Endothelial cell of umbilical vein (primary cell): ENCODE results near the gene NLGN4Y.

ENCODE experiments used
- CTCF ChIP-seq, 2 donors: IDR thresholded peaks; 1 replicate in 1 of 2; 2 replicates in 1 of 2; pipeline ENCODE4 v1.5.1; 2011; ENCODE audit warnings: low read length in 2 of 2, mild to moderate bottlenecking in 2 of 2, moderate library complexity in 2 of 2, control low read depth in 1 of 2, inconsistent platforms in 1 of 2, low read depth in 1 of 2; ENCODE audit not compliant: insufficient read depth in 1 of 2; ENCODE audit errors: extremely low read depth in 1 of 2
- EZH2 ChIP-seq: IDR thresholded peaks from 2 replicates; pipeline ENCODE4 v1.6.1; 2012; ENCODE audit warnings: borderline replicate concordance, low read depth, mild to moderate bottlenecking, moderate library complexity, low read length, inconsistent platforms; ENCODE audit not compliant: severe bottlenecking
- FOS ChIP-seq: IDR thresholded peaks from 2 replicates; pipeline ENCODE4 v1.6.1; 2011; ENCODE audit warnings: mild to moderate bottlenecking, low read length, moderate library complexity, borderline replicate concordance; ENCODE audit not compliant: insufficient read depth
- POLR2A ChIP-seq: IDR thresholded peaks from 2 replicates; pipeline ENCODE4 v1.6.1; 2012; ENCODE audit warnings: low read depth, mild to moderate bottlenecking, control low read depth, low read length
- POLR2AphosphoS5 ChIP-seq: IDR thresholded peaks from 2 replicates; pipeline ENCODE4 v1.6.1; 2012; ENCODE audit warnings: low read depth, mild to moderate bottlenecking, control low read depth, low read length, moderate library complexity; ENCODE audit not compliant: insufficient read depth

- no peak for TF ChIP-seq POLR2A
- no peak for TF ChIP-seq CTCF (IDR thresholded peaks at IDR 0.05; ENCODE audit: extremely low read depth in 1 of 2, insufficient read depth in 1 of 2, low read depth in 1 of 2, low read length in 2 of 2)
- no peak for TF ChIP-seq FOS
- no peak for TF ChIP-seq POLR2AphosphoS5
- no peak for TF ChIP-seq EZH2
Observed at GRCh38 chrY:14523491-14524271, 648 bp upstream of the NLGN4Y start.
